Ishikawa (cell line): Measurements from ENCODE around the gene ITGA11.

Source experiments
- CREB1 ChIP-seq: IDR thresholded peaks from 2 replicates; pipeline ENCODE4 v1.6.1; 2012; ENCODE audit warnings: low read depth
- EP300 ChIP-seq: IDR thresholded peaks from 2 replicates; pipeline ENCODE4 v1.6.1; 2012; ENCODE audit warnings: borderline replicate concordance
- RAD21 ChIP-seq: IDR thresholded peaks from 2 replicates; pipeline ENCODE4 v1.6.1; 2012; ENCODE audit warnings: low read depth
- TAF1 ChIP-seq: IDR thresholded peaks from 2 replicates; pipeline ENCODE4 v1.6.1; 2012; ENCODE audit warnings: low read depth, mild to moderate bottlenecking
- TF ChIP-seq, protein P1 (sequence below): IDR thresholded peaks from 2 replicates; pipeline ENCODE4 v1.6.1; 2012
- TF ChIP-seq, protein P2 (sequence below): IDR thresholded peaks from 2 replicates; pipeline ENCODE4 v1.6.1; 2012
- TF ChIP-seq, protein P3 (sequence below): IDR thresholded peaks from 2 replicates; pipeline ENCODE4 v1.6.1; 2012; ENCODE audit warnings: low read depth, mild to moderate bottlenecking

DNA sequence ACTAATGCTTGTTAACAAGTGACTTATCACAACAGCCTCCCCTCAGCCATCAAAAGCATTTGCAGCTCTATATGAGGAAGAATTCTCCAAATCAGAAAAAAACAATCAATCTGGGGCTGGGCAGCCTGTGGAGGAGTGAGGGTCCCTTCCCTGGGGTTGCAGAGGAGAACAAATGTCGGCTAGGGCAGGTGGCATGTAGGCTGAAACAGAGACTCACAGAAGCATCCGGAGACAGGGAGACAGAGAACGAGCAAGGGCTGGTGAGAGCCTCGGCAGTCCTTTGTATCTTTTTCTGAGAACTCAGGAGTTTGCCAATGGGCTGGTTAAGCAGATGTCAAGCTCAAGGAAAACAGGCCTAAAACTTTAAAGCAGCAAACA, 15.8 kb downstream of the ITGA11 start:
- TF ChIP-seq CREB1 (no peak), TAF1 (no peak), RAD21 (no peak), EP300 (no peak)
- TF ChIP-seq, protein P1, sequence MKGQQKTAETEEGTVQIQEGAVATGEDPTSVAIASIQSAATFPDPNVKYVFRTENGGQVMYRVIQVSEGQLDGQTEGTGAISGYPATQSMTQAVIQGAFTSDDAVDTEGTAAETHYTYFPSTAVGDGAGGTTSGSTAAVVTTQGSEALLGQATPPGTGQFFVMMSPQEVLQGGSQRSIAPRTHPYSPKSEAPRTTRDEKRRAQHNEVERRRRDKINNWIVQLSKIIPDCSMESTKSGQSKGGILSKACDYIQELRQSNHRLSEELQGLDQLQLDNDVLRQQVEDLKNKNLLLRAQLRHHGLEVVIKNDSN = no peak
- TF ChIP-seq, protein P2, sequence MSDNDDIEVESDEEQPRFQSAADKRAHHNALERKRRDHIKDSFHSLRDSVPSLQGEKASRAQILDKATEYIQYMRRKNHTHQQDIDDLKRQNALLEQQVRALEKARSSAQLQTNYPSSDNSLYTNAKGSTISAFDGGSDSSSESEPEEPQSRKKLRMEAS = no peak
- TF ChIP-seq, protein P3, sequence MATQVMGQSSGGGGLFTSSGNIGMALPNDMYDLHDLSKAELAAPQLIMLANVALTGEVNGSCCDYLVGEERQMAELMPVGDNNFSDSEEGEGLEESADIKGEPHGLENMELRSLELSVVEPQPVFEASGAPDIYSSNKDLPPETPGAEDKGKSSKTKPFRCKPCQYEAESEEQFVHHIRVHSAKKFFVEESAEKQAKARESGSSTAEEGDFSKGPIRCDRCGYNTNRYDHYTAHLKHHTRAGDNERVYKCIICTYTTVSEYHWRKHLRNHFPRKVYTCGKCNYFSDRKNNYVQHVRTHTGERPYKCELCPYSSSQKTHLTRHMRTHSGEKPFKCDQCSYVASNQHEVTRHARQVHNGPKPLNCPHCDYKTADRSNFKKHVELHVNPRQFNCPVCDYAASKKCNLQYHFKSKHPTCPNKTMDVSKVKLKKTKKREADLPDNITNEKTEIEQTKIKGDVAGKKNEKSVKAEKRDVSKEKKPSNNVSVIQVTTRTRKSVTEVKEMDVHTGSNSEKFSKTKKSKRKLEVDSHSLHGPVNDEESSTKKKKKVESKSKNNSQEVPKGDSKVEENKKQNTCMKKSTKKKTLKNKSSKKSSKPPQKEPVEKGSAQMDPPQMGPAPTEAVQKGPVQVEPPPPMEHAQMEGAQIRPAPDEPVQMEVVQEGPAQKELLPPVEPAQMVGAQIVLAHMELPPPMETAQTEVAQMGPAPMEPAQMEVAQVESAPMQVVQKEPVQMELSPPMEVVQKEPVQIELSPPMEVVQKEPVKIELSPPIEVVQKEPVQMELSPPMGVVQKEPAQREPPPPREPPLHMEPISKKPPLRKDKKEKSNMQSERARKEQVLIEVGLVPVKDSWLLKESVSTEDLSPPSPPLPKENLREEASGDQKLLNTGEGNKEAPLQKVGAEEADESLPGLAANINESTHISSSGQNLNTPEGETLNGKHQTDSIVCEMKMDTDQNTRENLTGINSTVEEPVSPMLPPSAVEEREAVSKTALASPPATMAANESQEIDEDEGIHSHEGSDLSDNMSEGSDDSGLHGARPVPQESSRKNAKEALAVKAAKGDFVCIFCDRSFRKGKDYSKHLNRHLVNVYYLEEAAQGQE = no peak
